GM10266 (cell line): Measurements from ENCODE around the gene KEL.

Source experiments
- DNase-seq: peaks from one replicate; pipeline ENCODE4 v3.0.0; 2012; ENCODE audit errors: extremely low spot score
- TF ChIP-seq, protein P1 (sequence below): IDR thresholded peaks from 2 replicates; pipeline ENCODE4 v1.5.1; 2012; ENCODE audit warnings: mild to moderate bottlenecking, low read depth; ENCODE audit not compliant: control insufficient read depth, insufficient read depth; ENCODE audit errors: missing control alignments

Gene KEL

DNA sequence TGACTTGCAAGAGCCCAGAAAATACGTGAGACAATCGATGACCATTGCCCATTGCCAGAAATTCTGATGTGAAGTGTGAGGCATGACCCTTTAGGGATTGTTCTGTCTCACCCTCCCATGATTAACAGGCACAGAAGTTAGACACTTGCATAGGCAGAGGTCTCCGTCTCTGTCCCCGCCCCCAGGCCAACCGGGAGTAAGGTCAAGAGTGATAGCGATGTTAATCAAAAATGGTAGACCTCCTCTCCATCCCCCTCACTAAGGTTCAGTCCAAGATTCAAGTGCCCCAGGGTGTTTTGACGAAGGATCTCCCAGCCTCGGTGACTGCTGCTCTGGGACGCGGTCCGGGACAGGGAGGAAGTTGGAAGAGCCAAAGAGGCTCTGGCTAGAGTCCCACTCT is 53.9 kb downstream of the KEL start:
- TF ChIP-seq, protein P1, sequence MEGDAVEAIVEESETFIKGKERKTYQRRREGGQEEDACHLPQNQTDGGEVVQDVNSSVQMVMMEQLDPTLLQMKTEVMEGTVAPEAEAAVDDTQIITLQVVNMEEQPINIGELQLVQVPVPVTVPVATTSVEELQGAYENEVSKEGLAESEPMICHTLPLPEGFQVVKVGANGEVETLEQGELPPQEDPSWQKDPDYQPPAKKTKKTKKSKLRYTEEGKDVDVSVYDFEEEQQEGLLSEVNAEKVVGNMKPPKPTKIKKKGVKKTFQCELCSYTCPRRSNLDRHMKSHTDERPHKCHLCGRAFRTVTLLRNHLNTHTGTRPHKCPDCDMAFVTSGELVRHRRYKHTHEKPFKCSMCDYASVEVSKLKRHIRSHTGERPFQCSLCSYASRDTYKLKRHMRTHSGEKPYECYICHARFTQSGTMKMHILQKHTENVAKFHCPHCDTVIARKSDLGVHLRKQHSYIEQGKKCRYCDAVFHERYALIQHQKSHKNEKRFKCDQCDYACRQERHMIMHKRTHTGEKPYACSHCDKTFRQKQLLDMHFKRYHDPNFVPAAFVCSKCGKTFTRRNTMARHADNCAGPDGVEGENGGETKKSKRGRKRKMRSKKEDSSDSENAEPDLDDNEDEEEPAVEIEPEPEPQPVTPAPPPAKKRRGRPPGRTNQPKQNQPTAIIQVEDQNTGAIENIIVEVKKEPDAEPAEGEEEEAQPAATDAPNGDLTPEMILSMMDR = no peak
- no peak for DNase-seq

DNA sequence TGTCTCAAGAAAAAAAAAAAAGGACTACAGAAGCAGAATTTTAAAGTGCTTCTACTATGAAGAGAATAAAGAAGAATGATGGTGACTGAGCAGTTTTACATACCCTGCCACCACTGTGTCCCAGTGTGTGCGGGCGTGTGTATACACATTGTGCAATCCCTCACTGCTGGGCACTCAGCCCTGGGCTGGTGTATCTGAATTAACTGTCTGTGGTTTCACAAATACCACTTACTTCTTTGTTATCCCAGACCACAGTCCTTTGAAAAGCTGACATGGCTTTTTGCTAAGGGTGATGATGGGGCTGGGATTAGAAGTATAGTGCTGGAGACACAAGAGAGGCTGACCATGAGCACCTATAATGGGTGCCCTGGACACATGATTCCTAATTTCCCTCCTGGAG is 55.5 kb downstream of the KEL start:
- TF ChIP-seq, protein P1 = no peak
- no peak for DNase-seq

DNA sequence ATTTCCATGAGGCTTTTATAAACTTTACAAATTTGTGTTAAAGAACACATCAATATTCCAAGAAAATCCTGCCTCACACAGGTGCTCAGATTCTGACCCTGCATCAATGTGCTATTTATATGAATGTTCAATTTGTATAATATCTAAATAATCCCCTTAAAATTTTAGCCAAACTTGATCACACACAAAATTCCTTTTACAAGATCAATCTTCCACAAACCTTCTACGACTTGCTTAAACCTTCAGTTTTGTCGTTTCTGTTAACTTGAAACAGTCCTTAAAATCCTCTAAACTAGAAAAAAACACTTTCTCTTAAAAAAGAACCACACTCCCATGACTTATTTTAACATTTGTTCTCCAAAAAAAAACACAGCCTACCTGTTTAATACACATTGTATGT is 56.4 kb downstream of the KEL start:
- TF ChIP-seq, protein P1 = no peak
- no peak for DNase-seq

DNA sequence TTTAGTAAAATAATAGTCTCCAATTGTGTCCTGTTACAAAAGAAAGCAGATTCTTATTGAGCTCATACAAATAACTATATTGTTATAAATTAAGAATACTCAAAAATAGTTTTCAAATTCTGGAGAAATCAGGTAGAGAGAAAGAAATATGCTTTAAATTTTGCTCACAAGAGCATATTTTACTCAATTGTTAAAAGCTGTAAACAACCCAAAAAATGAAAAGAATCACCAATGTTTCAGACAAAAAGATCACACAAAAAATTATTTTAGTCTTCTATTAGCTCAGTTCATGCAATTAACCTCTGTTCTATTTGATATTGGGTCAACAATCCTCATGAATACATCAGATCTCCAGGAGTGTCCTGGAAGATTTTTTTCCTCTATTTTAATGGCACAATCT is 58.0 kb downstream of the KEL start:
- DNase-seq = no peak
- TF ChIP-seq, protein P1 = no peak

DNA sequence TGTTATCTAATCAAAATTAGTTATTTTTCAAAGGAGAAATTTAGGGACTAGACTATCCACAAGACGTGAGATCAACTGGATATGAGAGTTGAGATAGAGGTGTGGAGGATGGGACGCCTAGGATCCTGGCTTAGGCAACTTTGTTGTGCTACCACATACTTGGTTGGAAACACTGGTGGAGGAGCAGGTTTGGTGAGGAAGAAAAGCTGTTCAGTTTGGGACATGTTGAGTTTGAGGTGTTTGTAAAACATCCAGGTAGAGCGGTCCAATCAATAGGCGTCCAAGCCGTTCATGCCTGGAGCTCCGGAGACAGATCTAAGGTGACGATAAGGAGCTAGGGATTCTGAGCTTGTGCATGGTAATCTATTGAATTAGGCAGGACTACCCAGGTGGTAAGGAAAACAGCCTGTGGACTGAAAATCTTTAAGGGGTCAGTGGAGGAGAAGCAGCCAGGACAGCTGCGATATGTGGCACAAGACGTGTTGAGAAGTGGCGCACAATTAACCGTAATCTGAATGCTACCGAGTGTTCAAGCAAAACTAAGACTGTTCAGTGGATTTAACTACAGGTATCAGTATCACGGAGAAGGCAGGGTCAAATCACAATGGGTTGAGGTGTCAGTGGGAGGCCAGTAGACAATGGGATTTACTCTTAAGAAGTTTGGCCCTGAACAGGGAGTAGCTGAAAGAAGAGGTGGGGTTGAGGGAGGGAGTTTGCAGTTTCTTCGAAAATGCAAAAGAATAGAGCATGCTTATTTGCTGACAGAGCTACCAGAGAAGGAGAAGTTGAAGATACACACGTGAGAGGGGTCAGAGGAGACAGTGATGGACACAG is 60.5 kb downstream of the KEL start:
- no peak for DNase-seq
- TF ChIP-seq, protein P1 = no peak

DNA sequence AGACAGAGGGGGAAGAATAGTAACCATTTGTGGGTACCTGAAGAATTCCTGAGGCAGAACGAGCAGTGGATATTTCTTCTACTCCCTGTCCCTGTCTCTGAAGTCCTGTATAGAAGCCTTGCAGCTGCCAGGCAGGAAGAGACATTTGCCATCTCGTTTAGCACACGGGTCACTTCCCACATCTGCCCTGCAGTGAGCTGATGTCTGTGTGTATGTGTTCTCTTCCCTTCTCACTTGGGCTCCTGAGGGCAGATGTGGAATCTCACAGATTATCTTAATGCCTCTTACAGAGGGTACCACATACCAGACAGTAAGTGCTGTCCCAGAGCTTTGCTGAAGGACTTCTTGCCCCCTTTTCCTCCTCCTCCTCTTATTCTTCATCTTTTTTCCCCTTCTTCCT is 62.5 kb downstream of the KEL start:
- TF ChIP-seq, protein P1 = no peak
- no peak for DNase-seq

DNA sequence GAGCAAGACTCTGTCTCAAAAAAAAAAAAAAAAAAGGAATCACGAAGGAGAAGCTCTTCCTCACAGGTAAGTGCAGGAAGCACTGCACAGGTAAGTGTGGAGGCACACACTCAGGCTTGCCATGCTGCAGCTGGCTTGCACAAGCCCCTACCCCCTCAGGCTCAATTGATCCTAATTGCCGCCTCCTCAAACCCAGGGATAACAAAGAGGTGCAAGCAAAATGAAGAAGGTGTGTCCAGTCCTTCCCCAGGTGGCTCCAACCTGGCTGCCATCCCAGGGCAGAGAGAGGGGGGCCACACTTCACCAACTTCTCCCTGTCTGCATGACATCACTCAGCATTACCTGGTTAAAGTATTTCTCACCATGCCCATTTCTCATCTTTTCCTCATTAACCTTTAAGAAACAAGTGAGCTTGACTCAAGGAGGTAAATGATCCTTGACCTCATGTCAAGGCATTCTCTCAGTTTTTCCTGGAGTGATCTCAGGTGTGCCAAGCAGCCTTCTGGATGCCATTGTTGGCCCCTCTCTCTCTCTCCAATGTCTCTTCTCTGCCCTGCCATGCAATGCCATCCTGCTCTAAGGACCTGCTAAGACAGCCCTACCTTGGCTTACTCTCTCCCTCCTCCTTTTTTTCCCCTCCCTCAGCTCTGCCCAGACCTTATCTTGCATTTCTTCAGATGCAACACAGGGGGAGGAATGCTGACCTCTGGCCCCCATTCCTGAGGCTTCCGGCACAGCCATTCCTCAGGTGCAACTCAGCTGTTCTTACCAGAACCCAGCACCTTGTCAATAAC is 63.6 kb downstream of the KEL start:
- DNase-seq = no peak
- TF ChIP-seq, protein P1 = no peak
